ENCODE measurements around the gene YIPF2.

GRCh38 chr19:10962863-10963262, 34.4 kb upstream of the YIPF2 start:
- TF ChIP-seq CTCF (IDR thresholded peaks at IDR 0.05; ENCODE audit: low read length) (no peak), EZH2 (IDR thresholded peaks at IDR 0.05; ENCODE audit: borderline replicate concordance, low read length) (no peak)
